K562 (cell line): Measurements from ENCODE around the gene MUSK. TPM values are rescaled to one million over a fixed set of nuclear protein-coding genes. Genes with fewer than 3 reads are reported as not detected.

ENCODE experiments used
- ATAC-seq: fragments of 200-7000 bp; cut with Tn5 transposase; 3 replicates; pipeline ENCODE4 v1.9.1; 2020; ENCODE audit warnings: moderate library complexity
- BruUV-seq: library from RNA; stranded (reverse); fragments of 400-500 nt; replicated peaks from 2 replicates; lab custom pipeline; 2021; lab: Mats Ljungman, UMichigan
- CTCF ChIA-PET: fragments of 300-600 bp; formaldehyde crosslinking; extraction: SDS; loops from one replicate; lab custom pipeline; 2021; ENCODE audit warnings: low intra/inter-chr PET ratio; lab: Yijun Ruan, JAX
- POLR2A ChIA-PET: fragments of 300-600, 350-650 bp; sonication (Branson Sonifier 250); formaldehyde crosslinking; extraction: SDS; loops from one replicate; lab custom pipeline; 2021; ENCODE audit warnings: antibody characterized with exemption, inconsistent platforms; lab: Yijun Ruan, JAX
- DNase-seq, 4 experiments: peaks; one replicate each; pipeline versions ENCODE4 v3.0.0 to v3.0.0-alpha.2; 2011 to 2018; ENCODE audit warnings: low spot score in 3 of 4, mixed read lengths in 3 of 4; ENCODE audit errors: extremely low read depth in 1 of 4
- FAIRE-seq: peaks from 2 replicates; lab custom pipeline; 2011; peaks lifted over from hg19 to GRCh38; lab: Jason Lieb, UNC
- H2AFZ ChIP-seq: 2 replicates; pipeline ENCODE4 v1.6.0; 2011; ENCODE audit warnings: low read depth, low read length, control low read depth, inconsistent platforms
- H3K27ac ChIP-seq: fragments of 200-600 bp; 3 replicates; pipeline ENCODE4 v1.8.0; 2011; ENCODE audit warnings: low read depth, mild to moderate bottlenecking, control low read depth, inconsistent platforms, low read length, moderate library complexity, mixed read lengths; ENCODE audit errors: extremely low read depth
- H3K27me3 ChIP-seq, 2 experiments: fragments of 300-600 bp in 1 of 2; 2 replicates in 1 of 2; 3 replicates in 1 of 2; pipeline versions ENCODE4 v1.6.0 to v1.8.0; 2011; ENCODE audit warnings: inconsistent platforms in 2 of 2, low read length in 2 of 2, mild to moderate bottlenecking in 1 of 2, mixed read lengths in 1 of 2, moderate library complexity in 1 of 2; ENCODE audit not compliant: control insufficient read depth in 2 of 2, insufficient read depth in 2 of 2
- H3K36me3 ChIP-seq: fragments of 300-600 bp; 3 replicates; pipeline ENCODE4 v1.8.0; 2011; ENCODE audit warnings: mild to moderate bottlenecking, low read length, inconsistent platforms; ENCODE audit not compliant: control insufficient read depth, insufficient read depth
- H3K4me1 ChIP-seq, 2 experiments: fragments of 200-600 bp in 1 of 2; replicated peaks in 1 of 2; 2 replicates in 1 of 2; 3 replicates in 1 of 2; pipeline versions ENCODE4 v1.5.1 to v1.8.0; 2011; ENCODE audit warnings: inconsistent platforms in 2 of 2, low read length in 2 of 2, mild to moderate bottlenecking in 1 of 2, mixed read lengths in 1 of 2, moderate library complexity in 1 of 2; ENCODE audit not compliant: control insufficient read depth in 2 of 2, insufficient read depth in 2 of 2
- H3K4me2 ChIP-seq: 2 replicates; pipeline ENCODE4 v1.6.1; 2011; ENCODE audit warnings: low read length, control low read depth, inconsistent platforms, mixed read lengths; ENCODE audit not compliant: insufficient read depth
- H3K4me3 ChIP-seq: fragments of 200-600 bp; sonication (generic), shearing (Covaris generic); 2 replicates; pipeline ENCODE4 v1.5.1; 2016; ENCODE audit warnings: control low read depth, inconsistent platforms
- H3K79me2 ChIP-seq: fragments of 200-600 bp; 3 replicates; pipeline ENCODE4 v1.8.0; 2011; ENCODE audit warnings: low read length, inconsistent platforms; ENCODE audit not compliant: control insufficient read depth, insufficient read depth
- H3K9ac ChIP-seq, 2 experiments: 2 replicates each; pipeline versions ENCODE4 v1.6.0 to v1.6.1; 2011; ENCODE audit warnings: low read depth in 2 of 2, low read length in 2 of 2, control low read depth in 1 of 2, inconsistent platforms in 1 of 2, mild to moderate bottlenecking in 1 of 2, mixed read lengths in 1 of 2; ENCODE audit not compliant: insufficient read depth in 1 of 2
- H3K9me1 ChIP-seq: one replicate; pipeline ENCODE4 v1.6.0; 2011; ENCODE audit warnings: inconsistent platforms, mild to moderate bottlenecking, low read length, moderate library complexity; ENCODE audit not compliant: control insufficient read depth, insufficient read depth
- H3K9me3 ChIP-seq: replicated peaks from 2 replicates; pipeline ENCODE4 v1.5.1; 2011; ENCODE audit warnings: low read depth, low read length, inconsistent platforms; ENCODE audit not compliant: control insufficient read depth, insufficient read depth
- H4K20me1 ChIP-seq: replicated peaks from 2 replicates; pipeline ENCODE4 v1.6.1; 2011; ENCODE audit warnings: low read length, inconsistent platforms, mixed read lengths; ENCODE audit not compliant: control insufficient read depth, insufficient read depth
- ATF6 ChIP-seq: sonication (generic); formaldehyde crosslinking; IDR thresholded peaks from 2 replicates; pipeline ENCODE4 v1.4.0; 2020; ENCODE audit warnings: mild to moderate bottlenecking, missing genetic modification reagents
- DDX20 ChIP-seq: fragments of 450-650 bp; IDR thresholded peaks from 2 replicates; pipeline ENCODE4 v1.6.1; 2016; ENCODE audit warnings: missing genetic modification characterization, low read depth, mild to moderate bottlenecking, missing compliant biosample characterization, moderate library complexity
- ETV6 ChIP-seq, 3 experiments: fragments of 150-350 bp in 1 of 3; sonication (generic) in 1 of 3; formaldehyde crosslinking in 1 of 3; IDR thresholded peaks; 2 replicates each; pipeline versions ENCODE4 v1.6.1 to v1.8.0; 2014 to 2022; ENCODE audit warnings: borderline replicate concordance in 2 of 3, low read depth in 2 of 3, antibody characterized with exemption in 1 of 3, low read length in 1 of 3, mild to moderate bottlenecking in 1 of 3, missing genetic modification reagents in 1 of 3
- HINFP ChIP-seq: fragments of 450-650 bp; conservative IDR thresholded peaks from 2 replicates; pipeline ENCODE4 v1.6.1; 2016; ENCODE audit warnings: missing genetic modification characterization, low read depth, mild to moderate bottlenecking, control low read depth, missing compliant biosample characterization
- POLR3G ChIP-seq: IDR thresholded peaks from 2 replicates; pipeline ENCODE4 v1.6.1; 2011; ENCODE audit not compliant: insufficient read length, insufficient replicate concordance; ENCODE audit errors: extremely low read depth
- ZNF778 ChIP-seq: fragments of 450-650 bp; formaldehyde crosslinking; IDR thresholded peaks from 2 replicates; pipeline ENCODE4 v1.4.0; 2020; ENCODE audit warnings: mild to moderate bottlenecking, moderate library complexity
- in situ Hi-C: fragments of 300-500 bp; cut with MboI; formaldehyde crosslinking; loops from 4 replicates; pipeline ENCODE4 v1.15.0; 2018; ENCODE audit warnings: inconsistent platforms, mixed read lengths
- intact Hi-C: fragments of 100-400 bp; cut with micrococcal nuclease; formaldehyde crosslinking; loops from 2 replicates; pipeline ENCODE4 v1.14.2; 2022
- polyA plus RNA-seq, 8 experiments: library from polyadenylated mRNA; depleted of rRNA in 4 of 8; stranded (reverse) in 5 of 8; unstranded in 3 of 8; fragments of >200 nt; fragmentation: Nextera tagmentation in 2 of 8; fragmentation: Illumina TruSeq in 1 of 8; extraction: Ambion mirVana in 2 of 8; extraction: Trizol in 1 of 8; gene quantifications; 2 replicates each; pipeline versions ENCODE4 v1.2.1 to v1.2.3, GENCODE V29; 2011 to 2014; ENCODE audit warnings: inconsistent platforms in 1 of 8, missing spikeins in 1 of 8
- total RNA-seq, 7 experiments: library from RNA; depleted of rRNA in 6 of 7; stranded (reverse); fragments of >200 nt in 6 of 7; fragmentation: Illumina TruSeq in 2 of 7; extraction: Trizol in 2 of 7; gene quantifications; 2 replicates each; pipeline versions ENCODE4 v1.2.1 to v1.2.3, GENCODE V29; 2011 to 2021; ENCODE audit warnings: low replicate concordance in 1 of 7

The MUSK gene
- total and polyA plus RNA-seq, 9 of the 15 experiments (the other 6 are each of a cell fraction or from before 2014, with no cell fraction given) = not detected

GRCh38 chr9:110788871-110789270 lies 120.3 kb downstream of the MUSK start:
- ATAC-seq = no peak
- no peak overlapping the region for H3K4me2 ChIP-seq
- no peak for TF ChIP-seq HINFP
- TF ChIP-seq POLR3G = no peak
- TF ChIP-seq DDX20 = no peak
- no peak for TF ChIP-seq ZNF778
- TF ChIP-seq ATF6 (CRISPR knock-in tag) = no peak
- no peak for TF ChIP-seq ETV6 (IDR thresholded peaks at IDR 0.05; ENCODE audit: borderline replicate concordance in 1 of 2, low read depth in 2 of 2, low read length in 1 of 2)
- no peak for TF ChIP-seq ETV6 (CRISPR knock-in tag; IDR thresholded peaks at IDR 0.05; ENCODE audit: borderline replicate concordance)
- no peak overlapping the region for H2AFZ ChIP-seq
- no peak overlapping the region for H3K9ac ChIP-seq
- BruUV-seq = no TSS peak
- H3K4me1 ChIP-seq = no peaks in the 10 kb centered on the region
- DNase-seq = no peak
- ChIA-PET POLR2A (no interaction called here), CTCF (no interaction called here)
- intact Hi-C loops = no loop called here
- in situ Hi-C loops = no loop called here
- no peaks in the 10 kb centered on the region for H3K36me3 ChIP-seq
- no peak overlapping the region for H3K27ac ChIP-seq
- H3K79me2 ChIP-seq = no peaks in the 10 kb centered on the region
- H3K4me3 ChIP-seq = no peak overlapping the region
- no peak for FAIRE-seq
- no peaks in the 10 kb centered on the region for H3K27me3 ChIP-seq
- H3K9me1 ChIP-seq = no peaks in the 10 kb centered on the region
- H3K9me3 ChIP-seq = no peaks in the 10 kb centered on the region
- H4K20me1 ChIP-seq = no peaks in the 10 kb centered on the region
